Measurements from ENCODE around the gene PCDHA6.
"Not testable (repeated sequence)": the region's sequence is repeated elsewhere in the genome, so short reads cannot be mapped to it uniquely, and the experiment has no call there.

PCDHA6 gene

DNA sequence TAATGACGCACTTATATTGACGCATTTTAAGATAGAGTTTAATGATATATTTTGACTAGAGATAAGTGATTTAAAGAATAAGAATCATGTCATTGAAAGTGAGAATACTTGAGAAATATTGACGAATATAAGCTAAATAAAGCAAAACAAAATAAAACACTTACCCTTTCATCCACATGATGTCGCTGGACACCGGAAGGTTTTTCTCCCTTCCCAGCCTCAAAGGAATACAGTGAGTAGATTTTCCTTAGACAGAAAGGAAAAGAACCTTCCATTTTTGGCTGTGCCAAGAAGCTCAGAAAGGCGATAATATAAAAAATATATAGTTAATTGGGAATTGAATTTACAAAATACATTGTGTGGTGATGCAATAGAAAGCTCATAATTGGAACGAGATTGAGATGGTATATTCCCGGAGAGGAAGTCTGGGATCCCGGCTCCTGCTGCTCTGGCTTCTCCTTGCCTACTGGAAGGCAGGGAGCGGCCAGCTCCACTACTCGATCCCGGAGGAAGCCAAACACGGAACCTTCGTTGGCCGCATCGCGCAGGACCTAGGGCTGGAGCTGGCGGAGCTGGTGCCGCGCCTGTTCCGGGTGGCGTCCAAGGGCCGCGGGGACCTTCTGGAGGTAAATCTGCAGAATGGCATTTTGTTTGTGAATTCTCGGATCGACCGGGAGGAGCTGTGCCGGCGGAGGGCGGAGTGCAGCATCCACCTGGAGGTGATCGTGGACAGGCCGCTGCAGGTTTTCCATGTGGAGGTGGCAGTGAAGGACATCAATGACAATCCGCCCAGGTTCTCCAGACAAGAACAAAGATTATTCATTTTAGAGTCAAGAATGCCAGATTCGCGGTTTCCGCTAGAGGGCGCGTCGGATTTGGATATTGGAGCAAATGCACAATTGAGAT is 6.1 kb upstream of the PCDHA6 start, which contains the start of gene PCDHA5:
PCDHA5 (plus strand) TSS at position 239 of the 906 bp plus-strand sequence.
- DNase-seq (ENCODE audit: low read depth in 1 of 2, low spot score in 1 of 2): no peak

DNA sequence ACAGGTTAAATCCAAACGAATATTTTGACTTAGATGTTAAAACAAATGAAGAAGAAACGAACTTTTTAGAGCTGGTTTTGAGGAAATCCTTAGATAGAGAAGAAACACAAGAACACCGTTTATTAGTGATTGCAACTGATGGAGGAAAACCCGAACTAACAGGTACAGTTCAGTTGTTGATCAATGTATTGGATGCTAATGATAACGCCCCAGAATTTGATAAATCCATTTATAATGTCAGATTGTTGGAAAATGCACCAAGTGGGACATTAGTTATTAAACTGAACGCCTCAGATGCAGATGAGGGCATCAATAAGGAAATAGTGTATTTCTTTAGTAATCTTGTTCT is 5.5 kb upstream of the PCDHA6 start:
- DNase-seq (ENCODE audit: low read depth in 1 of 2, low spot score in 1 of 2): no peak

DNA sequence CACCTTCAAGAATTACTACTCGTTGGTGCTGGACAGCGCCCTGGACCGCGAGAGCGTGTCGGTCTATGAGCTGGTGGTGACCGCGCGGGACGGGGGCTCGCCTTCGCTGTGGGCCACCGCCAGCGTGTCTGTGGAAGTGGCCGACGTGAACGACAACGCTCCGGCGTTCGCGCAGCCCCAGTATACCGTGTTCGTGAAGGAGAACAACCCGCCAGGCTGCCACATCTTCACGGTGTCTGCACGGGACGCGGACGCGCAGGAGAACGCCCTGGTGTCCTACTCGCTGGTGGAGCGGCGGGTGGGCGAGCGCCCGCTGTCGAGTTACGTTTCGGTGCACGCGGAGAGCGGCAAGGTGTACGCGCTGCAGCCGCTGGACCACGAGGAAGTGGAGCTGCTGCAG is 4.8 kb upstream of the PCDHA6 start:
- DNase-seq (ENCODE audit: low read depth in 1 of 2, low spot score in 1 of 2): not testable (repeated sequence)

DNA sequence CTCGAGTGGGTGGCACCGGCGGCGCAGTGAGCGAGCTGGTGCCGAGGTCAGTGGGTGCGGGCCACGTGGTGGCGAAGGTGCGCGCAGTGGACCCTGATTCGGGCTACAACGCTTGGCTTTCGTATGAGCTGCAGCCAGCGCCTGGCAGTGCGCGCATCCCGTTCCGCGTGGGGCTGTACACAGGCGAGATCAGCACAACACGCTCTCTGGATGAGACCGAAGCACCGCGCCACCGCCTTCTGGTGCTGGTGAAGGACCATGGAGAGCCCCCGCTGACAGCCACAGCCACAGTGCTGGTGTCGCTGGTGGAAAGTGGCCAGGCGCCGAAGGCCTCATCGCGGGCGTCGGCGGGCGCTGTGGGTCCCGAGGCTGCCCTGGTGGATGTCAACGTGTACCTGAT is 4.3 kb upstream of the PCDHA6 start:
- no peak for DNase-seq (ENCODE audit: low read depth in 1 of 2, low spot score in 1 of 2)

DNA sequence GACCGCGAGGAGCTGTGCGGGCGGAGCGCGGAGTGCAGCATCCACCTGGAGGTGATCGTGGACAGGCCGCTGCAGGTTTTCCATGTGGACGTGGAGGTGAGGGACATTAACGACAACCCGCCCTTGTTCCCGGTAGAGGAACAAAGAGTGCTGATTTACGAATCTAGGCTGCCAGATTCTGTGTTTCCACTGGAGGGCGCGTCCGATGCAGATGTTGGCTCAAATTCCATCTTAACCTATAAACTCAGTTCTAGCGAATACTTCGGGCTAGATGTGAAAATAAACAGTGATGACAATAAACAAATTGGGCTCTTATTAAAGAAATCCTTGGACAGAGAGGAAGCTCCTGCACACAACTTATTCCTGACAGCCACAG is 590 bp downstream of the PCDHA6 start:
- DNase-seq (ENCODE audit: low read depth in 1 of 2, low spot score in 1 of 2): no peak

DNA sequence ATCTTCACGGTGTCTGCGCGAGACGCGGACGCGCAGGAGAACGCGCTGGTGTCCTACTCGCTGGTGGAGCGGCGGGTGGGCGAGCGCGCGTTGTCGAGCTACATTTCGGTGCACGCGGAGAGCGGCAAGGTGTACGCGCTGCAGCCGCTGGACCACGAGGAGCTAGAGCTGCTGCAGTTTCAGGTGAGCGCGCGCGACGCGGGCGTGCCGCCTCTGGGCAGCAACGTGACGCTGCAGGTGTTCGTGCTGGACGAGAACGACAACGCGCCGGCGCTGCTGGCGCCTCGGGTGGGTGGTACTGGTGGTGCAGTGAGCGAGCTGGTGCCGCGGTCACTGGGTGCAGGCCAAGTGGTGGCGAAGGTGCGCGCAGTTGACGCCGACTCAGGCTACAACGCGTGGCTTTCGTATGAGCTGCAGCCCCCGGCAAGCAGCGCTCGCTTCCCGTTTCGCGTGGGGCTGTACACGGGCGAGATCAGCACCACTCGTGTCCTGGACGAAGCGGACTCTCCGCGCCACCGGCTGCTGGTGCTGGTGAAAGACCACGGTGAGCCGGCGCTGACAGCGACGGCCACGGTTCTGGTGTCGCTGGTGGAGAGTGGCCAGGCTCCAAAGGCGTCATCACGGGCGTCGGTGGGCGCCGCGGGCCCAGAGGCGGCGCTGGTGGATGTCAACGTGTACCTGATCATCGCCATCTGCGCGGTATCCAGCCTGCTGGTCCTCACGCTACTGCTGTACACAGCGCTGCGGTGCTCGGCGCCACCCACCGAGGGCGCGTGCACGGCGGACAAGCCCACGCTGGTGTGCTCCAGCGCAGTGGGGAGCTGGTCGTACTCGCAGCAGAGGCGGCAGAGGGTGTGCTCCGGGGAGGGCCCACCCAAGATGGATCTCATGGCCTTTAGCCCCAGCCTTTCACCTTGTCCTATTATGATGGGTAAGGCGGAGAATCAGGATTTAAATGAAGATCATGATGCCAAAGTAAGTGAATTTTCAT is 2.0 kb downstream of the PCDHA6 start:
- not testable (repeated sequence) for DNase-seq (ENCODE audit: low read depth in 1 of 2, low spot score in 1 of 2)

DNA sequence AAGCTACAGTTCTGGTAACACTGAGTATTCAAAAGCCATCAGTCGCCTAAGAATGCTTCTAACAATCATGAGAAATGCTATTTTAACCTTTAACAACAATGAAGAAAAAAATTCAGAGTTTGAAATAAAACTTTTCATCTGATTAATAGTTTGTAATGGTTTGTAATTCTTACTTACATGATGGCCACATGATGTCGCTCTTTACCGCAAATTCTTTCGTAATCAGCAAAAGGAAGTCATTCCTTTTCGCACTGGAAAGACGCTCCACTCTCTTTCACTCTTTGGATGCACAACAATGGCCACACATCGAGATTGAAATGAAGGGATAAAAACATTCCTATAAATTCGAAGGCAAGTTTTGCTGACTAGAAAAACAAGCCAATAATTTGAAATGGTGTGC is 6.2 kb downstream of the PCDHA6 start, which contains the start of gene PCDHA7:
PCDHA7 (plus strand) TSS at position 277 of the 400 bp plus-strand sequence; CDS start at position 392, 115 bp downstream.
- DNase-seq (ENCODE audit: low read depth in 1 of 2, low spot score in 1 of 2): no peak

DNA sequence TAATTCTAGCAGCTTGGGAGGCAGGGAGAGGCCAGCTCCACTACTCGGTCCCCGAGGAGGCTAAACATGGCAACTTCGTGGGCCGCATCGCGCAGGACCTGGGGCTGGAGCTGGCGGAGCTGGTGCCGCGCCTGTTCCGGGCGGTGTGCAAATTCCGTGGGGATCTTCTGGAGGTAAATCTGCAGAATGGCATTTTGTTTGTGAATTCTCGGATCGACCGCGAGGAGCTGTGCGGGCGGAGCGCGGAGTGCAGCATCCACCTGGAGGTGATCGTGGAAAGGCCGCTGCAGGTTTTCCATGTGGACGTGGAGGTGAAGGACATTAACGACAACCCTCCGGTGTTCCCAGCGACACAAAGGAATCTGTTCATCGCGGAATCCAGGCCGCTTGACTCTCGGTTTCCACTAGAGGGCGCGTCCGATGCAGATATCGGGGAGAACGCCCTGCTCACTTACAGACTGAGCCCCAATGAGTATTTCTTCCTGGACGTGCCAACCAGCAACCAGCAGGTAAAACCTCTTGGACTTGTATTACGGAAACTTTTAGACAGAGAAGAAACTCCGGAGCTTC is 6.8 kb downstream of the PCDHA6 start:
- DNase-seq (ENCODE audit: low read depth in 1 of 2, low spot score in 1 of 2): not testable (repeated sequence)

DNA sequence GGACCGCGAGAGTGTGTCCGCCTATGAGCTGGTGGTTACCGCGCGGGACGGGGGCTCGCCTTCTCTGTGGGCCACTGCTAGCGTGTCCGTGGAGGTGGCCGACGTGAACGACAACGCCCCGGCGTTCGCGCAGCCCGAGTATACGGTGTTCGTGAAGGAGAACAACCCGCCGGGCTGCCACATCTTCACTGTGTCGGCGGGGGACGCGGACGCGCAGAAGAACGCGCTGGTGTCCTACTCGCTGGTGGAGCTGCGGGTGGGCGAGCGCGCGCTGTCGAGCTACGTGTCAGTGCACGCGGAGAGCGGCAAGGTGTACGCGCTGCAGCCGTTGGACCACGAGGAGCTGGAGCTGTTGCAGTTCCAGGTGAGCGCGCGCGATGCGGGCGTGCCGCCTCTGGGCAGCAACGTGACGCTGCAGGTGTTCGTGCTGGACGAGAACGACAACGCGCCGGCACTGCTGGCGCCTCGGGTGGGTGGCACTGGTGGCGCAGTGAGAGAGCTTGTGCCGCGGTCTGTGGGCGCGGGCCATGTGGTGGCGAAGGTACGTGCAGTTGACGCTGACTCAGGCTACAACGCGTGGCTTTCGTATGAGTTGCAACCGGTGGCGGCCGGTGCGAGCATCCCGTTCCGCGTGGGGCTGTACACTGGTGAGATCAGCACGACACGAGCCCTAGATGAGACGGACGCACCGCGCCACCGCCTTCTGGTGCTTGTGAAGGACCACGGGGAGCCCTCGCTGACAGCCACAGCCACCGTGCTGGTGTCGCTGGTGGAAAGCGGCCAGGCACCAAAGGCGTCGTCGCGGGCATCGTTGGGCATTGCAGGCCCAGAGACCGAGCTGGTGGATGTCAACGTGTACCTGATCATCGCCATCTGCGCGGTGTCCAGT is 8.1 kb downstream of the PCDHA6 start:
- no peak for DNase-seq (ENCODE audit: low read depth in 1 of 2, low spot score in 1 of 2)

DNA sequence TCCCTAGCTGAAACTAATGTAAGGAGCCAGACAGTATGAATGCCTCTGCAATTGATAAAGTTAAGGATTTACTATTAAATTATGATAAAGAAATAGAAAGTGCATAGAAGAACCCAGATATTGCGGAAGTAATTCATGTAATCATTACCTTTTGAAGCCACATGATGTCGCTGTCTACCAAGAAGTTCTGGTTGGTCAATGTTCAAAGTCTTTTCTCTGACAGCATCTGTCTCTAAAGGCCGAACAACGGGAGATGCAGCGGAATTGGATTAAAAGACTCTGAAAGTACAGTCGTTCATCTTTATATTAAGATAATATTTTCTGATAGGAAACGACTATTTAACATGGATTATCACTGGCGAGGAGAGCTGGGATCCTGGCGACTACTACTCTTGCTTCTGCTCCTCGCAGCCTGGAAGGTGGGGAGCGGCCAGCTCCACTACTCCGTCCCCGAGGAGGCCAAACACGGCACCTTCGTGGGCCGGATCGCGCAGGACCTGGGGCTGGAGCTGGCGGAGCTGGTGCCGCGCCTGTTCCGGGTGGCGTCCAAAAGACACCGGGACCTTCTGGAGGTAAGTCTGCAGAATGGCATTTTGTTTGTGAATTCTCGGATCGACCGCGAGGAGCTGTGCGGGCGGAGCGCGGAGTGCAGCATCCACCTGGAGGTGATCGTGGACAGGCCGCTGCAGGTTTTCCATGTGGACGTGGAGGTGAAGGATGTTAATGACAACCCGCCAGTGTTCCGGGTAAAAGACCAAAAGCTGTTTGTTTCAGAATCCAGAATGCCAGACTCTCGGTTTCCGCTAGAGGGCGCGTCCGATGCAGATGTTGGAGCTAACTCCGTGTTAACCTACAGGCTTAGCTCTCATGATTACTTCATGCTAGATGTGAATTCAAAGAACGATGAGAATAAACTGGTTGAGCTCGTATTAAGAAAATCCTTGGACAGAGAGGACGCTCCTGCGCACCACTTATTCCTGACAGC is 13.5 kb downstream of the PCDHA6 start, which contains the start of gene PCDHA8:
PCDHA8 (plus strand) TSS at position 210 of the 985 bp plus-strand sequence; CDS start at position 345, 135 bp downstream.
- DNase-seq (ENCODE audit: low read depth in 1 of 2, low spot score in 1 of 2): no peak

DNA sequence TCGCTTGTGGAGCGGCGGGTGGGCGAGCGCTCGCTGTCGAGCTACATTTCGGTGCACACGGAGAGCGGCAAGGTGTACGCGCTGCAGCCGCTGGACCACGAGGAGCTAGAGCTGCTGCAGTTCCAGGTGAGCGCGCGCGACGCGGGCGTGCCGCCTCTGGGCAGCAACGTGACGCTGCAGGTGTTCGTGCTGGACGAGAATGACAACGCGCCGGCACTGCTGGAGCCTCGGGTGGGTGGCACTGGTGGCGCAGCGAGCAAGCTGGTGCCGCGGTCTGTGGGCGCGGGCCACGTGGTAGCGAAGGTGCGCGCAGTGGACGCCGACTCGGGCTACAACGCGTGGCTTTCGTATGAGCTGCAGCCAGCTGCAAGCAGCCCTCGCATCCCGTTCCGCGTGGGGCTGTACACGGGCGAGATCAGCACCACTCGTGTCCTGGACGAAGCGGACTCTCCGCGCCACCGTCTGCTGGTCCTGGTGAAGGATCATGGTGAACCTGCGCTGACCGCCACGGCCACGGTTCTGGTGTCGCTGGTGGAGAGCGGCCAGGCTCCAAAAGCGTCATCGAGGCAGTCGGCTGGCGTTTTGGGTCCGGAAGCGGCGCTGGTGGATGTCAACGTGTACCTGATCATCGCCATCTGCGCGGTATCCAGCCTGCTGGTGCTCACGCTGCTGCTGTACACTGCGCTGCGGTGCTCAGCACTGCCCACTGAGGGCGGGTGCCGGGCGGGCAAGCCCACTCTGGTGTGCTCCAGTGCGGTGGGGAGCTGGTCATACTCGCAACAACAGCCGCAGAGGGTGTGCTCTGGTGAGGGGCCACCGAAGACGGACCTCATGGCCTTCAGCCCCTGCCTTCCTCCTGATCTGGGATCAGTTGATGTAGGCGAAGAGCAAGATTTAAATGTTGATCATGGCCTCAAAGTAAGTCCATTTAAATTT is 15.3 kb downstream of the PCDHA6 start:
- DNase-seq (ENCODE audit: low read depth in 1 of 2, low spot score in 1 of 2): no peak

DNA sequence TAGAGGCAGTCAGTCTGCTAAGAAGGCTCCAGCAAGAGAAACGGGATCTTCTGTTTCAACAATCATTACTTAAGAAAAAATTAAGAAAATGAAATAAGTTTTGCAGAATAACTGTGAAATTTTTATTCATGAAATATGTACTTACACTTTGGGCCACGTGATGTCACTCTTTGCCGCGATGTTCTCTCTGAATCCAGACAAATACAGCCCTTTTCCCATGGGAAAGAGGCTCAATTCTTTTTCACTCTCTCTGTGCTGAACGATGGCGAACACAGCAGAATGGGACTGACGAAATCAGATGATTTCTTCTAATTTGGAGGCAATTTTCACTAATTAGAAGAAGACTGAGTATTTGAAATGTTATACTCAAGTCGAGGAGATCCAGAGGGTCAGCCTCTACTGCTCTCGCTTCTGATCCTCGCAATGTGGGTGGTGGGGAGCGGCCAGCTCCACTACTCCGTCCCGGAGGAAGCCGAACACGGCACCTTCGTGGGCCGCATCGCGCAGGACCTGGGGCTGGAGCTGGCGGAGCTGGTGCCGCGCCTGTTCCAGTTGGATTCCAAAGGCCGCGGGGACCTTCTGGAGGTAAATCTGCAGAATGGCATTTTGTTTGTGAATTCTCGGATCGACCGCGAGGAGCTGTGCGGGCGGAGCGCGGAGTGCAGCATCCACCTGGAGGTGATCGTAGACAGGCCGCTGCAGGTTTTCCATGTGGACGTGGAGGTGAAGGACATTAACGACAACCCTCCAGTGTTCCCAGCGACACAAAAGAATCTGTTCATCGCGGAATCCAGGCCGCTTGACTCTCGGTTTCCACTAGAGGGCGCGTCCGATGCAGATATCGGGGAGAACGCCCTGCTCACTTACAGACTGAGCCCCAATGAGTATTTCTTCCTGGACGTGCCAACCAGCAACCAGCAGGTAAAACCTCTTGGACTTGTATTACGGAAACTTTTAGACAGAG is 20.7 kb downstream of the PCDHA6 start, which contains the start of gene PCDHA9:
PCDHA9 (plus strand) TSS at position 244 of the 964 bp plus-strand sequence; CDS start at position 358, 114 bp downstream.
- DNase-seq (ENCODE audit: low read depth in 1 of 2, low spot score in 1 of 2): not testable (repeated sequence)

DNA sequence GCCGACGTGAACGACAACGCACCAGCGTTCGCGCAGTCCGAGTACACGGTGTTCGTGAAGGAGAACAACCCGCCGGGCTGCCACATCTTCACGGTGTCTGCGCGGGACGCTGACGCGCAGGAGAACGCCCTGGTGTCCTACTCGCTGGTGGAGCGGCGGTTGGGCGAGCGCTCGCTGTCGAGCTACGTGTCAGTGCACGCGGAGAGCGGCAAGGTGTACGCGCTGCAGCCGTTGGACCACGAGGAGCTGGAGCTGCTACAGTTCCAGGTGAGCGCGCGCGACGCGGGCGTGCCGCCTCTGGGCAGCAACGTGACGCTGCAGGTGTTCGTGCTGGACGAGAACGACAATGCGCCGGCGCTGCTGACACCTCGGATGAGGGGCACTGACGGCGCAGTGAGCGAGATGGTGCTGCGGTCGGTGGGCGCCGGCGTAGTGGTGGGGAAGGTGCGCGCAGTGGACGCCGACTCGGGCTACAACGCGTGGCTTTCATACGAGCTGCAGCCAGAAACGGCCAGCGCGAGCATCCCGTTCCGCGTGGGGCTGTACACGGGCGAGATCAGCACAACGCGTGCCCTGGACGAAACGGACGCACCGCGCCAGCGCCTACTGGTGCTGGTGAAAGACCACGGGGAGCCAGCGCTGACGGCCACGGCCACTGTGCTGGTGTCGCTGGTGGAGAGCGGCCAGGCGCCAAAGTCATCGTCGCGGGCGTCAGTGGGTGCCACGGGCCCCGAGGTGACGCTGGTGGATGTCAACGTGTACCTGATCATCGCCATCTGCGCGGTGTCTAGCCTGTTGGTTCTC is 22.3 kb downstream of the PCDHA6 start:
- DNase-seq (ENCODE audit: low read depth in 1 of 2, low spot score in 1 of 2): not testable (repeated sequence)

DNA sequence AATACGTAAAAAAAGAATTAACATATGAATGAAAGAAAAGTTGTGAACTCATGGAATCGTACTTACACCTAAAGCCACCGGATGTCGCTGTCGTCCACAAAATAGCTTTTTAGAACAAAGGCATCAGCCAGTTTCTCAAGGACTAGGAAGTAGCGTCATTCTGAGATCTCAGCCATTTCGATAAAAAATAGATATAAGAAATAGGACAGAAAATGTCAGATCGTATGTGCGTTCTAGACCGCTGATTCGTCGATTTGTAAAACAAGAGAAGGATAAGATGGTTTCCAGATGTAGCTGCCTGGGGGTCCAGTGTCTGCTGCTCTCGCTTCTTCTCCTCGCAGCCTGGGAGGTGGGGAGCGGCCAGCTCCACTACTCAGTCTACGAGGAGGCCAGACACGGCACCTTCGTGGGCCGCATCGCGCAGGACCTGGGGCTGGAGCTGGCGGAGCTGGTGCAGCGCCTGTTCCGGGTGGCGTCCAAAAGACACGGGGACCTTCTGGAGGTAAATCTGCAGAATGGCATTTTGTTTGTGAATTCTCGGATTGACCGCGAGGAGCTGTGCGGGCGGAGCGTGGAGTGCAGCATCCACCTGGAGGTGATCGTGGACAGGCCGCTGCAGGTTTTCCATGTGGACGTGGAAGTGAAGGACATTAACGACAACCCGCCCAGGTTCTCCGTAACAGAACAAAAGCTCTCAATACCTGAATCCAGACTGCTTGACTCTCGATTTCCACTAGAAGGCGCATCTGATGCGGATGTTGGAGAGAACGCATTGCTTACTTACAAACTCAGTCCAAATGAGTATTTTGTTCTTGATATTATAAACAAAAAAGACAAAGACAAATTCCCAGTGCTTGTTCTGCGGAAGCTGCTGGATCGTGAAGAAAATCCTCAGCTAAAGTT is 28.3 kb downstream of the PCDHA6 start, which contains the start of gene PCDHA10:
PCDHA10 (plus strand) TSS at position 126 of the 903 bp plus-strand sequence; CDS start at position 278, 152 bp downstream.
- no peak for DNase-seq (ENCODE audit: low read depth in 1 of 2, low spot score in 1 of 2)
